GM19023 (cell line): ENCODE data around the gene SETD2.
A peak's percentile ranks its signal among the peaks of the same experiment; 100 is the strongest.
"Not testable (repeated sequence)": the region's sequence is repeated elsewhere in the genome, so short reads cannot be mapped to it uniquely, and the experiment has no call there.

ENCODE experiments used
- ATAC-seq: cut with Tn5 transposase; IDR thresholded peaks from one replicate; pipeline ENCODE4 v1.9.1; 2021; ENCODE audit warnings: mild to moderate bottlenecking, moderate library complexity; ENCODE audit not compliant: unreplicated experiment

The SETD2 gene, protein sequence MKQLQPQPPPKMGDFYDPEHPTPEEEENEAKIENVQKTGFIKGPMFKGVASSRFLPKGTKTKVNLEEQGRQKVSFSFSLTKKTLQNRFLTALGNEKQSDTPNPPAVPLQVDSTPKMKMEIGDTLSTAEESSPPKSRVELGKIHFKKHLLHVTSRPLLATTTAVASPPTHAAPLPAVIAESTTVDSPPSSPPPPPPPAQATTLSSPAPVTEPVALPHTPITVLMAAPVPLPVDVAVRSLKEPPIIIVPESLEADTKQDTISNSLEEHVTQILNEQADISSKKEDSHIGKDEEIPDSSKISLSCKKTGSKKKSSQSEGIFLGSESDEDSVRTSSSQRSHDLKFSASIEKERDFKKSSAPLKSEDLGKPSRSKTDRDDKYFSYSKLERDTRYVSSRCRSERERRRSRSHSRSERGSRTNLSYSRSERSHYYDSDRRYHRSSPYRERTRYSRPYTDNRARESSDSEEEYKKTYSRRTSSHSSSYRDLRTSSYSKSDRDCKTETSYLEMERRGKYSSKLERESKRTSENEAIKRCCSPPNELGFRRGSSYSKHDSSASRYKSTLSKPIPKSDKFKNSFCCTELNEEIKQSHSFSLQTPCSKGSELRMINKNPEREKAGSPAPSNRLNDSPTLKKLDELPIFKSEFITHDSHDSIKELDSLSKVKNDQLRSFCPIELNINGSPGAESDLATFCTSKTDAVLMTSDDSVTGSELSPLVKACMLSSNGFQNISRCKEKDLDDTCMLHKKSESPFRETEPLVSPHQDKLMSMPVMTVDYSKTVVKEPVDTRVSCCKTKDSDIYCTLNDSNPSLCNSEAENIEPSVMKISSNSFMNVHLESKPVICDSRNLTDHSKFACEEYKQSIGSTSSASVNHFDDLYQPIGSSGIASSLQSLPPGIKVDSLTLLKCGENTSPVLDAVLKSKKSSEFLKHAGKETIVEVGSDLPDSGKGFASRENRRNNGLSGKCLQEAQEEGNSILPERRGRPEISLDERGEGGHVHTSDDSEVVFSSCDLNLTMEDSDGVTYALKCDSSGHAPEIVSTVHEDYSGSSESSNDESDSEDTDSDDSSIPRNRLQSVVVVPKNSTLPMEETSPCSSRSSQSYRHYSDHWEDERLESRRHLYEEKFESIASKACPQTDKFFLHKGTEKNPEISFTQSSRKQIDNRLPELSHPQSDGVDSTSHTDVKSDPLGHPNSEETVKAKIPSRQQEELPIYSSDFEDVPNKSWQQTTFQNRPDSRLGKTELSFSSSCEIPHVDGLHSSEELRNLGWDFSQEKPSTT (N-terminal part only)

DNA sequence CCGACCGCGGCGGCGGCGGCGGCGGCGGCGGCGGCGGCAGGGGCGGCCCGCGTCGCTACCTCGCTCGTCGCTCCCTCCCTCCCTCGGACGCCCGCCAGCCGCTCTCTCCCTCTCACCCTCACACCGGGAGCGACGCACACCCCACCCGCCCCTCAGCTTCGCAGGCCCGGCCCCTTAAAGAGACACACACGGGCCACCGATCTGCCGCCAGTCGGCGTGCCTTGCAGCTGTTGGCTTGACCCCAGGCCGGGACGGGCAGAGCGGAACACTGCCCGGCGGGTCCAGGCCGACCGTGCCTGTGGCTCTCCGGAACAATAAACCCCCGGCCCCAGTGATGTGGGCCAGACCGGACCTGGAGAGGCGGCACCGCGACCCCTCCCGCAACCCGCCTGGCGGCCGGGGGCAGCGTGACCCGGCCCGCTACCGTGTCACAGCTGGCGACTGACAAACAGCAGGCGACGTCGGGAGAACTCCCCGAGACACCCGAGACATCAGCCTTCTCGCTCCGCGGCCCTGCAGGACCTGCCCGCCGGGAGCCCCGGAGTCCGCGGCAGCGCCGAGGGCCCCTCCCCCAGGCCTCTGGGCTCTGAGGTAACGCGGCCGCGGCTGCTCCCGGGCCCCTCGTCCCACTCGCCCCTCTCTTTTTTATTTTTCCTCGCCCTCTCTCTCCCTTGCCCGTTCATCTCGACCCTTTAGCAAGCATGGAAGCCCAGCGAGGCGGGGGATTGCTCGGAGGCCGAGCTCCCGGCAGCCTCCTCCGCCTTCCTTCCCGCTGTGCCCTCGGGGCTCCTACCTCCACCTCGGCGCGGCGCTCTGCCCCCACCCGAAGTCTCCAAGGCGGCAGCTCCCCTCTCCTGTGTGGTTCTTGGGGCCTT is at the start of gene SETD2:
TSS of gene SETD2 (minus strand) at position 107 of the 875 bp plus-strand sequence. CDS start 189 bp downstream, outside the sequence.
- peak; percentile 76 for ATAC-seq

DNA sequence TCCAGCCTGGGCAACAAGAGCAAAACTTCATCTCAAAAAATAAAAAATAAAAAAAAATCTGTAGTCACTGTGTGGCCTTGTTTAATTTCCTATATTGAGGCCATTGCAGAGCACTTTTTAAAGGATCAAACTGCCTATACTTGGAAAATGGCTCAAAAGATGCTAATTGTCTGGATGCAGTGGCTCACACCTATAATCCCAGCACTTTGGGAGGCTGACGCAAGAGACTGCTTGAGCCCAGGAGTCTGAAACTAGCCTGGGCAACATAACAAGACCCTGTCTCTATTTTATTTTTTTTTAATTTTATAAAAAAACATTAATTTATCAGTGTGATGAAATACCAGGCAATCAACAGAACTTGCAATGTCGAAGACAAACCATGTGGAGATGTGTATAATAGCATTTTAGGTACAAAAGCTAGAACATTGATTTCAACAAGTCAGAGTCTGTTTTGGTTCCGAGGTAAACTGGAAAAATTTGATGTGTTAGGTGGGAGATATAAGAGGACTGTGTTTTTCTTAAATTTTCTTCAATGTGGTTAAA is 47.0 kb upstream of the SETD2 start:
- ATAC-seq: no peak

DNA sequence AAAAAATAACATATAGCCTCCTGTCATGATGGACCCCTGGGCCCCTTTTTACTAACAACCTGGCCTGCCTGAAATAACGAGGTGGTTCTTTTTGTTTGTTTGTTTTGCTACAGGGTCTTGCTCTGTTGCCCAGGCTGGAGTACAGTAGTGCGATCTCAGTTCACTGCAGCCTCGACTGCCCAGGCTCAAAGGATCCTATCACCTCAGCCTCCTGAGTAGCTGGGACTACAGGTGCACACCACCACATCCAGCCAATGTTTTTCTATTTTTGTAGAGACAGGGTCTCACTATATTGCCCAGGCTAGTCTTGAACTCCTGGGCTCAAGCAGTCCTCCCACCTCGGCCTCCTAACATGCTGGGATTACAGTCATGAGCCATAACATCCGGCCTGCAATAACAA is 42.1 kb upstream of the SETD2 start:
- ATAC-seq: not testable (repeated sequence)

DNA sequence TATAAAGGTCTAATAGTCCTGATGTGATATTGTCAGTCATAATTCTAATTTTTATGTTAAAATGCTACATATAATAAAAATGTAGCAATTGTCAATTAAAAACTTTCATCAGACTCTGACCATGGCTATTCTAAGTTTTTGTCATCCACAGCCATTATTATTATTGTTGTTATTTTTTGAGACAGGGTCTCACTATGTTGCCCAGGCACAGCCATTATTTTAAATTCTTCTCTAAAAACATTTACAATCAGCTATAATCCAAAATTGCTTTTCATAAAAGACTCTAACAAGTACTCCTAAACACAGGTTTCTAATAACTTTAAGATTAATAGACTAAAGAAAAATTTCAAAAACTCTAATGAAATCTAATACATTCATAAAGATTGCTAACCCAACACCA is 41.0 kb upstream of the SETD2 start:
- ATAC-seq: no peak

DNA sequence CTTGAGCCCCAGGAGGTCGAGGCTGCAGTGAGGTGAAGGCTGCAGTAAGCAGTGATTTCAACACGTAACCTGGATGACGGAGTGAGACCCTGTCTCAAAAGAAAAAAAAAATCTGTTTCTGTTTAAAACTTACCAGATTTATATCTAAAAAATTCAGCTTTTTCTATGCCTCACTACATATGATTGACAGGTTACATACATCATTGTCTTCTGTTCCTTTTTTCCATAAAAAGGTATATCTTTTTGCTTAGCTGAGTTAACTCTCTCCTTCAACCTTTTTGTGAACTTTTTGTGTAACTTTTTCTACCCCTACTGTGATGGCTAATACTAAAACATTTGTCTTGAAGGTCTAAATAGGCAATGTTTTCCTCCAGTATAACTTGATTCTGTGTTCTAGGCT is 38.6 kb upstream of the SETD2 start:
- ATAC-seq: no peak

DNA sequence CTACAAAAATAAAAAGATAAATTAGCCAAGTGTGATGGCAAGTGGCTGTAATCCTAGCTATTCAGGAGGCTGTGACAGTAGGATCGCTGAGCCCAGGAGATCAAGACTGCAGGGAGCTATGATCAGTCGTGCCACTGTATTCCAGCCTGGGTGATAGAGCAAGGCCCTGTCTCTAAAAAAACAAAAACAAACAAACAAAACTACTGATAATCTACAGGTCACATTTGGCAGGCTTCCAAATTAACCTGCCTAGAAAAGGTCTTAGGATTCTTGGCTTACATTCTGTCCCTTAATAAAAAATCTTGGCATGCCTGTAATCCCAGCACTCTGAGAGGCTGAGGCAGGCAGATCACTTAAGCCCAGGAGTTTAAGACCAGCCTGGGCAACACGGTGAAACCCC is 33.4 kb upstream of the SETD2 start:
- ATAC-seq: no peak

DNA sequence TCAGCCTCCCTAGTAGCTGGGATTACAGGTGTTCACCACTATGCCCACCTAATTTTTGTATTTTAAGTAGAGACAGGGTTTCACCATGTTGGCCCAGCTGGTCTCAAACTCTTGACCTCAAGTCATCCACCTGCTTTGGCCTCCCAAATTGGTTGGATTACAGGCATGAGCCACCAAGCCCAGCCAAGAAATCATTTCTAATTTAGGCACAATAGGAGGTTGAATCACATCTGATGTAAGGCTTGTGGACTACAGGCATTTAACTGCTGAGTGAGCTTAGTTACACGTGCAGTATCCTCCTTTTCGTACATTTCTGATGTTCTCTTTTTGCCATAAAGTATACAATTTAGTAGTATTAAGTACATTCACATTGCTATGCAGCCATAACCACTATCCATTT is 31.1 kb upstream of the SETD2 start:
- no peak for ATAC-seq

DNA sequence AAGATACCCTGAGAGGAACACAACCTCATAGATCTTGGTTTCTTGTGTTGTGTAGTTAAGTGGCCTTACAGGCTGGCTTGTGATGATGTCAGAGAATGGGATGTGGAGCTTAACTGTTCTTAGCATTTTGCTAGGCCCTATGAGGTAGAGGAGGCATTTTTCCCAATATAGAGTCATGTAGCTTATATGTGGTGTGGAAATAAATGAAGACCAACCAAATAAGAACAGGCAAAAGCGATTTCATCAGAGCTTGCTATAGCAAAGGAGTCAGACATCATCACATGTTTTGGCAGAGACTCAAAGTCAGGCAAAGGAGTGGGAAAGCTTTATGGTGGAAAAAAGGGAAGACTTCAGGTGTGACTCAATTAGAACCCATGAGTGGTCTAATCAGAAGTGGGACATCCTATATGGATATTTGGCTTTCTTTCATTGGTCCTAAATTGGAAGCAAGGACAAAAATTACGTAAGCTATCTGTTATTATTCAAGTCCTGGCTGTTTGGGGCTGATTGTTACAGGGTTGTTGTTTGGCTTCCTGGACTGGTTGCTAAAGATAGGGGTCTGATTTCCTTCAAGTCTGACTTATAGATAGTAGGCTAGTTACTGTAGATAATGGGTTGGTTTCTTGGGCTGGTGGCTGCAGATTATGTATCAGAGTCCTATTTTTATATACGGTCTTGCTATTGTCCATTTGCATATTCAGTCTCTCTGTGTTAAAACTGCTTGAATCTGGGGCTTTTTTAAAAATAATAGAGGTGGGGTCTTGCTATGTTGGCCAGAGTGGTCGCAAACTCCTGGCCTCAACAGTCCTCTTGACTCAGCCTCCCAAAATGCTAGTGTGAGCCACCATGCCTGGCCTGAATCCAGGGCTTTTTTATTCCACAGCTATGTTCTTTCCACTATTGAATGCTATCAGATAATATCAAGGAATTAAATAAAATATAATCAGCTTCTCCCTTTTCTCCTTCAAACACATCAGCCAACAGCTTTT is 30.3 kb upstream of the SETD2 start:
- no peak for ATAC-seq

DNA sequence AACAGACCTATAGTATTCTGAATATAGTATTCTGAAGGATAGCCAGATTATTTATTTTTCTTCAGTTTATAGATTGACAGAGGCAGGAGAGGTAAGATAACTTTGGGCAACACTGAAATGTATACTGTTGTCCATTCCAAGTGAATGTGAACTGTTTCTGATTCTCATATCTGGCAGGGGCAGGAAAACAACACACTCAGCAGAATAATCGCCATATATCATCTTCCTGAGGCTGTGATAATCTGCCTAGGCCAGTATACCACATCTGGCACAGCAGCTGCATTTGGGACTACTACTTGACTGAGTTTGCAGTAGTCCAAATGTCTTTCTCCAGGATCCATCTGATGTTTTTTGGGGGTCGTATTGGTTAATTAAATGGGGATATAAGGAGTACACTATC is 22.4 kb upstream of the SETD2 start:
- no peak for ATAC-seq

DNA sequence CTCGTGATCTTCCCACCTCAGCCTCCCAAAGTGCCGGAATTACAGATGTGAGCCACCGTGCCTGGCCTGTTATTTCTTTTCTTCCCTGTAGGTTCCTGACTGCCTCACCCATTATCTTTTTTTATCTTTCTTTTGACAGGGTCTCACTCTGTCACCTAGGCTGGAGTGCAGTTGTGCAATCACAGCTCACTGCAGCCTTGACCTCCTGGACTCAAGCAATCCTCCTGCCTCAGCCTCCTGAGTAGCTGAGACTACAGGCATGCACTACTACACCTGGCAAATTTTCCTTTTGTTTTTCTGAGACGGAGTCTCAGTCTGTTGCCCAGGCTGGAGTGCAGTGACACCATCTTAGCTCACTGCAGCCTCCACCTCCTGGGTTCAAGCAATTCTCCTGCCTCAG is 17.8 kb upstream of the SETD2 start:
- ATAC-seq: not testable (repeated sequence)

DNA sequence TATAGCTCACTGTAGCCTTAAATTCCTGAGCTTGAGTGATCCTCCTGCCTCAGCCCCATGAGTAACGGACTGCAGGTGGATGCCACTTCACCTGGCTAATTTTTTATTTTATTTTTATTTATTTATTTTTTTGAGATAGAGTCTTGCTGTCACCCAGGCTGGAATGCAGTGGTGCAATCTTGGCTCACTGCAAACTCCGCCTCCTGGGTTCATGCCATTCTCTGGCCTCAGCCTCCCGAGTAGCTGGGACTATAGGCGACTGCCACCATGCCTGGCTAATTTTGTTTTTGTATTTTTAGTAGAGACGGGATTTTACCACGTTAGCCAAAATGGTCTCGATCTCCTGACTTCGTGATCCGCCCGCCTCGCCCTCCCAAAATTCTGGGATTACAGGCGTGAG is 16.1 kb upstream of the SETD2 start:
- not testable (repeated sequence) for ATAC-seq

DNA sequence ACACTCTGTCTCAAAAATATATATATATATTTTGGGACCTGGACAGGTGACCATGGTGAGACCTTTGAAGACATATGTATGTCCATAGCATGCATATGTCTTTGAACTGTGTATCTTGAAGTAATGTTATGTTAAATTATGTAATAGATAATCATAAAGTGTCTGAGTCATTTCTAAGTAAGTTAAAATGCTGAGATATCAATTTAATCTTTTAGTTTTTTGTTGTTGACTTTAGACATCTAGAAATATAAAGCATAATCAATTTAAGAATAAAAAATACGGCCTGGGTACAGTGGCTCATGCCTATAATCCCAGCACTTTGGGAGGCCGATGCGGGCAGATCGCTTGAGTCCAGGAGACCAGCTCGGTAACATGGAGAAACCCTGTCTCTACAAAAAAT is 12.7 kb upstream of the SETD2 start:
- ATAC-seq: no peak

DNA sequence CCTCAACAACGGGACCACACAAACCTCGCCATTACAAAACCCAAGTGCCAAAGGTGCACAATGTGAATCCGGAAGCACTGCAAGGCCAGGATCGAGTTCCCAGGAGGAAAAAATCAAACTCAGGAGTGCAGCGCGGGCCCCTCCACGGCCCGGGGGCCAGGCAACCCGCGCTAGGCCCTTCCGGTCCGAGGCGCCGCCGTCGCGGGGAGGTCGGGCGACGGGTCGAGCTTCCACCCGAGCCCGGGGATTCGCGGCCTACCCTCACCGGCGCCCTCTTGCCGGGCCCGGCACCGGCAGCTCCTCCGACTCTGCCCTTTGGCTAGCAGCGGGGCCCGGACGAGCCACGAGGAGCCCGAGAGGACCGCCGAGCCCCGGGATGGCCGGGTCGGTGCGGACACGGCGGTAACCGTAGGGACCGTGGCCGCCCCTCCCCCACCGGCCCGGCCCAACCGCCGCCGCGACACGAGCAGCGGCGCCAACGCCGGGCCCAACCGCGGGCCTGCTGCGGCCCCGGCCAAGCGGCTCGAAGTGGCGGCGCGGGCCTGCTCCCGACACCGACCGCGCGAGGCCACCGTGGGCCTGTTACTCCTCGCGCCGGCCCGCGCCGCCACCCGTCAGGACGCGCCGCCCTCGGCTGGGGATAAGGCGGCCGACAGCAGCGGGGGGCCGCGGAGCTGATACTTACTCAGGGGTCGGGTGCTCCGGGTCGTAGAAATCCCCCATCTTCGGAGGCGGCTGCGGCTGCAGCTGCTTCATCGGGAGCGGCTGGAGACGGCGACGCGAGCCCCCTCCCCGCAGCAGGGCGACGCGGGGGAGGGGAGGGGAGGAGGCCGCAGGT is 525 bp downstream of the SETD2 start:
- peak; percentile 24 for ATAC-seq

DNA sequence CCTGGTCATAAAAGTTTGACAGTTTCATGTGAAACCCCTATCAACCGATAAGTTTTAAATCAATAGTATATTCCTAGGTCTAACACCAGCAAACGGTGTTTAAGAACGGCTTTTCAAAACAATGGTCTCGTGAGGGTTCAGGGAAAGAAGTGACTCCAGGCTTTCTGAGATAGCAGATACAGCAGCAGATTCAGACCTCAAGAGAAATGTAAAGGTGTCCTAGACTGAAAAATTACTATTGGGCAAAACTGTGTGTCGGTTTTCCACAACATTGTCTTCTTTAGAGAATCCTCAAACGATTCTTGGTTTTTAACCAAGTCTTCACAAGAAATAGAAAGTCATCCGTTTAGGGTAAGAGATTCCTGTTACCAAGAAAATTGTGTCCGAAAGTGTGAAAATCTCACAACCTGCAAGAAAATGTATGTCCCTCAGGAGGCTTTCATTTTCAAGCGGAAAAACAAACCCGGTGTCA is 1.2 kb downstream of the SETD2 start:
- ATAC-seq: no peak

DNA sequence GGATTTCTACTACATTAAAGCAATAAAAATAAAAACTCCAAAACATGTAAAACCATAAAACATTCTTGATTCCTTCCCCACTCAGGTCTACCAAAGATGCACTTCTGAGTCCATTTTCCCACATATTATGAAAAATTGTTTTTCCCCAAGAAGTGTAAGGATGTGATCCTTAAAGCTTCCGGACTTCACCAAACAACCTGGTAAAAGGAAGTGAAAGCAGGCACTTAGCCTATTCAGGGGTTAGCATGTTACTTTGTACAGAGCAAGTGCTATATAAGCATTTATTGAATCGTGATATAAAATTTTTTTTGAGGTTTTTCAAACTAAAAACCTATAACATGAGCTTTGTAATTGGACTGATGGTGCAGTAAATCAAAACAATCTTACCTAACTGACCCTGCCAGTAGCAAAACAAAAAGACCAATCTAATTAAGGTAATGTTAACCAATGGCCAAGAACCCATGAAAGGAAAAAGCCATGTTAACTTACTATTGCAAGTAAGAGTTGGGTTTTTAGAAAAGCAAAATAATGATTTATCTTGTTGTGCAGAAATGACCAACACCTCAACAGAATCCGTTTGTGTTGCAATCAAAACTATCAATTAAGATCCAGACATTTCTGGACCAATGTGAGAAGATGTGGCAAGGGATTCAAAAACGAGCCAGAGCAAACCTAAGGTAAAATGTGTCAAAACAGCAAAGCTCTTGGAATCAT is 1.8 kb downstream of the SETD2 start:
- no peak for ATAC-seq

DNA sequence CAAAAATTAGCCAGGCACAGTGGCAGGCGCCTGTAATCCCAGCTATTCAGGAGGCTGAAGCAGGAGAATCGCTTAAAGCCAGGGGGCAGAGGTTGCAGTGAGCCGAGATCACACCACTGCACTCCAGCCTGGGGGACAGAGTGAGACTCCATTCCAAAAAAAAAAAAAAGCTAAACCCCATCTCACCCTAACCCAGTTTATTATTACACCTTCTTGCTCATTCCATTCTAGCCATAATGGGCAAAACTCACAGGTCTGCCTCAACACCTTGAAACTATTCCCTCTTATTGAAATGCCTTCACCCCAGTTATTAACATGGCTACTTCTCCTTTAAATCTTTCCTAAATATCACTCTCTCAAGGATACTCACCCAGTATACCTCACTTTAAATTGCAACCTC is 4.1 kb downstream of the SETD2 start:
- no peak for ATAC-seq

DNA sequence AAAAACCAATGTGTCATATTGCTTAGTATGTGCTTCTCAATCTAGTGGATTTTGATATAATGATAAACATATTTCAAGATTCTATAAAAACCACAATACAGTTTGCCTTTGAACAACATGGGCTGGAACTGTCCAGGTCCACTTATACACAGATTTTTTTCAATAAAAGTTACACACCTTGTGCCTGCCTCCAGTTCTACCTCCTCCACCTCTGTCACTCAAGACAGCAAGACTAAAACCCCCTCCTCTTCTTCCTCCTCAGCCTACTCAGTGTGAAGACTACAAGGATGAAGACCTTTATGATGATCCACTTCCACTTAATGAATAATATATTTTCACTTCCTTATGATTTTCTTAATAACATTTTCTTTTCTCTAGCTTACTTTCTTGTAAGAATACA is 5.7 kb downstream of the SETD2 start:
- ATAC-seq: no peak
